ENCODE data around the gene USP6NL.

DNA sequence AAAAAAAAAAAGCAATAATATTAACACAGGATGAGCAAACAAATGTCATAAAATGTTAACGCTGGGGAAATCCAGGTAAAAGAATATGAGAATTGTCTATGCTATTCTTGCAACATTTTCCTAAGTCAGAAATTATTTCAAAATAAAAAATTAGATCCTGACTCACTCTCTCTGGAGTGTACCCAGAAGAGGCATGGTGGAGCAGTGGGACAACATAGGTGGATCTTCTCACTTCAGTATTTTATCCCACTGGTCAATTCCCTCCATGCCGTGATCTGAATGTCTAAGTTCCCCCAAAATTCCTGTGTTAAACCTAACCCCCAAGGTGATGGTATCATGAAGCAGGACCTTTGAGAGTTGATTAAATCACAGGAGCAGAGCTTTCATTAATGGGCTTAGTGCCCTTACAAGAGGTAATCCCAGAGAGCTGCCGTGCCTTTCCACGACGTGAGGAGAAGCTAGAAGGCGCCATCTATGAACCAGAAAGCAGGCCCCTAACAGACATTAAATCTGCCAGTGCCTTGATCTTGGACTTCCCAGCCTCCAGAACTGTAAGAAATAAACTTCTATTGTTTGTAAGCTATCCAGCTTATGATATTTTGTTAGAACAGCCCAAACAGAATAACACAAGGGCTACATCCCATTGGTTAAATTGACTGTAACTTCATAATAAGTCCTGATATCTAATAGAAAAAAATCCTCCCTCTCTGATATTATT lies 35.2 kb downstream of the USP6NL start:
- TF ChIP-seq TAF1 (IDR thresholded peaks at IDR 0.05; ENCODE audit: low read depth, low read length): no peak
- TF ChIP-seq CTCF (IDR thresholded peaks at IDR 0.05; ENCODE audit: control extremely low read depth in 1 of 3, insufficient read depth in 1 of 3, low read depth in 1 of 3, low read length in 3 of 3): no peak
- no peak for TF ChIP-seq GABPA (IDR thresholded peaks at IDR 0.05; ENCODE audit: borderline replicate concordance, insufficient read depth, low read length)
- no peak for TF ChIP-seq POLR2AphosphoS5 (IDR thresholded peaks at IDR 0.05; ENCODE audit: low read depth, low read length)
- TF ChIP-seq POLR2A (IDR thresholded peaks at IDR 0.05; ENCODE audit: control extremely low read depth in 1 of 2, low read depth in 2 of 2, low read length in 2 of 2): no peak
- TF ChIP-seq RBBP5 (IDR thresholded peaks at IDR 0.05; ENCODE audit: borderline replicate concordance, low read depth, low read length): no peak
- TF ChIP-seq CTBP2 (IDR thresholded peaks at IDR 0.05; ENCODE audit: borderline replicate concordance, insufficient read depth, insufficient read length, low read length): no peak
- TF ChIP-seq NRF1 (IDR thresholded peaks at IDR 0.05; ENCODE audit: low read depth, low read length): no peak
- no peak for TF ChIP-seq SRF (IDR thresholded peaks at IDR 0.05; ENCODE audit: low read depth, low read length)
